Measurements from ENCODE around the gene CCDC85B.

Gene CCDC85B

GRCh38 chr11:65857853-65858680 lies 32.4 kb upstream of the CCDC85B start, which contains the start of gene CFL1:
CFL1 (minus strand) TSS chr11:65858180; CDS start chr11:65858099, 81 bp downstream.
- peak; percentile 97 for DNase-seq

- no peak for DNase-seq
These were observed 31.8 kb upstream of the CCDC85B start for GRCh38 chr11:65858681-65859087.

- peak; percentile 99 for DNase-seq
These were observed 31.2 kb upstream of the CCDC85B start for GRCh38 chr11:65859095-65859811.

GRCh38 chr11:65859812-65860277 lies 30.6 kb upstream of the CCDC85B start:
- no peak for DNase-seq

GRCh38 chr11:65860278-65861164 lies 30.0 kb upstream of the CCDC85B start, which contains the start of gene MUS81:
MUS81 (plus strand) TSS chr11:65860433; CDS start chr11:65860754, 321 bp downstream.
- peak; percentile 98 for DNase-seq

GRCh38 chr11:65861165-65861505 lies 29.3 kb upstream of the CCDC85B start:
- no peak for DNase-seq

GRCh38 chr11:65861533-65862183 lies 28.8 kb upstream of the CCDC85B start:
- peak; percentile 1 for DNase-seq

GRCh38 chr11:65862191-65862735 lies 28.2 kb upstream of the CCDC85B start:
- DNase-seq: peak; percentile 0

- peak; percentile 2 for DNase-seq
These were observed 27.3 kb upstream of the CCDC85B start for GRCh38 chr11:65862941-65863888.

GRCh38 chr11:65863889-65864705 lies 26.4 kb upstream of the CCDC85B start:
- peak; percentile 1 for DNase-seq

GRCh38 chr11:65864706-65865471 lies 25.6 kb upstream of the CCDC85B start:
- DNase-seq: peak; percentile 0

GRCh38 chr11:65865550-65866172 lies 24.8 kb upstream of the CCDC85B start:
- DNase-seq: peak; percentile 0

- peak; percentile 1 for DNase-seq
These were observed 23.8 kb upstream of the CCDC85B start for GRCh38 chr11:65866509-65867283.

GRCh38 chr11:65867284-65868071 lies 23.0 kb upstream of the CCDC85B start:
- DNase-seq: peak; percentile 40

GRCh38 chr11:65868076-65868667 lies 22.3 kb upstream of the CCDC85B start:
- peak; percentile 44 for DNase-seq

- peak; percentile 3 for DNase-seq
These were observed 21.6 kb upstream of the CCDC85B start for GRCh38 chr11:65868907-65869306.
